GM20431 (cell line): ENCODE data around the gene CYP4X1.
"Not testable (repeated sequence)": the region's sequence is repeated elsewhere in the genome, so short reads cannot be mapped to it uniquely, and the experiment has no call there.

Experiments
- in situ Hi-C: fragments of 300-500 bp; cut with MseI, MboI; formaldehyde crosslinking; loops from one replicate; pipeline ENCODE4 v1.15.0; 2020; ENCODE audit warnings: low sequenced_read_pairs; ENCODE audit not compliant: unreplicated experiment

The CYP4X1 gene

GRCh38 chr1:47069080-47069479, 45.6 kb downstream of the CYP4X1 start:
- in situ Hi-C loops, result not testable (repeated sequence)

GRCh38 chr1:47069509-47069908, 46.0 kb downstream of the CYP4X1 start:
- in situ Hi-C loops, result not testable (repeated sequence)

GRCh38 chr1:47089356-47089755, 65.9 kb downstream of the CYP4X1 start:
- in situ Hi-C loops, result not testable (repeated sequence)

GRCh38 chr1:47091476-47091875, 68.0 kb downstream of the CYP4X1 start:
- in situ Hi-C loops, result not testable (repeated sequence)
